Psoas muscle (tissue), 8 donors: Measurements from ENCODE around the gene SCAPER. TPM values are rescaled to one million over a fixed set of nuclear protein-coding genes. Genes with fewer than 3 reads are reported as not detected.
"Not testable (repeated sequence)": the region's sequence is repeated elsewhere in the genome, so short reads cannot be mapped to it uniquely, and the experiment has no call there.

Source experiments
- ATAC-seq, 4 donors: fragments of 200-7000 bp; cut with Tn5 transposase; one replicate each; pipeline ENCODE4 v1.9.1; 2020; ENCODE audit warnings: moderate library complexity in 3 of 4, mild to moderate bottlenecking in 2 of 4
- DNase-seq, 2 donors: peaks; one replicate each; pipeline ENCODE4 v3.0.0-alpha.2; 2020
- H3K27ac ChIP-seq: fragments of 200-600 bp; one replicate; pipeline ENCODE4 v1.8.0; 2022
- H3K27me3 ChIP-seq, 3 donors: fragments of 200-600 bp in 1 of 3; one replicate each; pipeline versions ENCODE4 v1.6.1 to v1.8.0; 2013 to 2022; ENCODE audit warnings: low read length in 2 of 3, mild to moderate bottlenecking in 2 of 3, moderate library complexity in 1 of 3; ENCODE audit not compliant: insufficient read depth in 3 of 3
- H3K36me3 ChIP-seq, 2 donors: fragments of 200-600 bp in 1 of 2; one replicate each; pipeline versions ENCODE4 v1.6.1 to v1.8.0; 2013 to 2022; ENCODE audit warnings: low read depth in 1 of 2, mild to moderate bottlenecking in 1 of 2, moderate library complexity in 1 of 2; ENCODE audit not compliant: insufficient read depth in 1 of 2
- H3K4me1 ChIP-seq: fragments of 200-600 bp; one replicate; pipeline ENCODE4 v1.8.0; 2022
- H3K4me3 ChIP-seq: fragments of 200-600 bp; one replicate; pipeline ENCODE4 v1.8.0; 2022; ENCODE audit warnings: mild to moderate bottlenecking
- H3K9me3 ChIP-seq: fragments of 200-600 bp; one replicate; pipeline ENCODE4 v1.8.0; 2022
- WGBS, 3 donors: extraction: QIAGEN DNeasy Blood & Tissue Kit; methylation state at CpG; one replicate each; pipeline versions ENCODE4 v1.1.6 to v1.1.7; 2013; 5-methylcytosine and 5-hydroxymethylcytosine counted together
- intact Hi-C, 2 donors: fragments of 100-400 bp; cut with DNase I; formaldehyde crosslinking; loops; one replicate each; pipeline versions ENCODE4 v1.11.0 to v1.14.2; 2022
- polyA plus RNA-seq, 3 donors: library from polyadenylated mRNA; stranded (reverse); fragments of 200-250 nt; gene quantifications; one replicate each; pipeline ENCODE4 v1.2.3, GENCODE V29; 2013
- total RNA-seq, 4 donors: library from RNA; stranded (reverse); fragmentation: NEBNext Ultra II Directional in 2 of 4; extraction: Animal tissue kit (Norgen Biotek cat#: 25700) in 2 of 4; gene quantifications; one replicate each; pipeline versions ENCODE4 v1.2.1 to v1.2.4, GENCODE V29; 2021 to 2023
- TF ChIP-seq, protein P1 (sequence below): fragments of 200-600 bp; IDR thresholded peaks from one replicate; pipeline ENCODE4 v1.8.0; 2022; ENCODE audit warnings: antibody characterized with exemption
- donor health status: healthy with polysubstance abuse.
- donor health status: DM: no; HTN: no; CAD: no; lungs with moderate emphysema.
- donor health status: Bipolar disorder and iron deficiency.
- donor health status: healthy.
- donor health status: DM: yes; HTN: yes; CAD: no.
- donor health status: DM: no; HTN: no; CAD: no.
- donor health status: DM: no; HTN: no; CAD: no.
- donor health status: DM: yes; HTN: yes; CAD: no.

SCAPER gene
- total and polyA plus RNA-seq, 7 donors = 4.1 to 28.7 (median 20.0) TPM

DNA sequence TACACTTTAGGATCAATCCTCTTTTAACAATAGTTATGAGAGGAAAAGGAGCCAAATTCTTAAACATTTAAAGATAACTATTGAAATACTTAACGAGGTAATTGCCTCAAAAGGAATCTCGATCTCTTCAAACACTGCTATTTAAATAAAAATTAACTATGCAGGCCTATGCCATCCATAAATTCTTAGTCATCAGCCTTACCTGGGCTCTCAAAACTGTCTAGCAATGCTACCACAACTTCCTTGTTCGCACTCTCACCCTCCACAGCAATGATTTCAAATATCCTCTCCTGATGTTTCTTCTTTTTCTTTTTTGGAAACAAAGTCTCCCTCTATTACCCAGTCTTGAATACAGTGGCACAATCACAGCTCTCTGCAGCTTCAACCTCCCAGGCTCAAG is 606.2 kb downstream of the SCAPER start:
- Histone ChIP-seq H3K36me3 (no peaks in the 10 kb centered on the region), H3K4me3 (no peak overlapping the region), H3K4me1 (peaks cover 16% of the 10 kb centered on the region), H3K27me3 (no peaks in the 10 kb centered on the region), H3K27ac (no peak overlapping the region), H3K9me3 (no peaks in the 10 kb centered on the region)
- TF ChIP-seq, protein P1, sequence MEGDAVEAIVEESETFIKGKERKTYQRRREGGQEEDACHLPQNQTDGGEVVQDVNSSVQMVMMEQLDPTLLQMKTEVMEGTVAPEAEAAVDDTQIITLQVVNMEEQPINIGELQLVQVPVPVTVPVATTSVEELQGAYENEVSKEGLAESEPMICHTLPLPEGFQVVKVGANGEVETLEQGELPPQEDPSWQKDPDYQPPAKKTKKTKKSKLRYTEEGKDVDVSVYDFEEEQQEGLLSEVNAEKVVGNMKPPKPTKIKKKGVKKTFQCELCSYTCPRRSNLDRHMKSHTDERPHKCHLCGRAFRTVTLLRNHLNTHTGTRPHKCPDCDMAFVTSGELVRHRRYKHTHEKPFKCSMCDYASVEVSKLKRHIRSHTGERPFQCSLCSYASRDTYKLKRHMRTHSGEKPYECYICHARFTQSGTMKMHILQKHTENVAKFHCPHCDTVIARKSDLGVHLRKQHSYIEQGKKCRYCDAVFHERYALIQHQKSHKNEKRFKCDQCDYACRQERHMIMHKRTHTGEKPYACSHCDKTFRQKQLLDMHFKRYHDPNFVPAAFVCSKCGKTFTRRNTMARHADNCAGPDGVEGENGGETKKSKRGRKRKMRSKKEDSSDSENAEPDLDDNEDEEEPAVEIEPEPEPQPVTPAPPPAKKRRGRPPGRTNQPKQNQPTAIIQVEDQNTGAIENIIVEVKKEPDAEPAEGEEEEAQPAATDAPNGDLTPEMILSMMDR = no peak
- DNase-seq (no peak), ATAC-seq (no peak)
- intact Hi-C loops = no loop called here
- WGBS, 3 donors = 87 to 91% (median 87%) methylated on average over 3 of the region's 3 CpGs

DNA sequence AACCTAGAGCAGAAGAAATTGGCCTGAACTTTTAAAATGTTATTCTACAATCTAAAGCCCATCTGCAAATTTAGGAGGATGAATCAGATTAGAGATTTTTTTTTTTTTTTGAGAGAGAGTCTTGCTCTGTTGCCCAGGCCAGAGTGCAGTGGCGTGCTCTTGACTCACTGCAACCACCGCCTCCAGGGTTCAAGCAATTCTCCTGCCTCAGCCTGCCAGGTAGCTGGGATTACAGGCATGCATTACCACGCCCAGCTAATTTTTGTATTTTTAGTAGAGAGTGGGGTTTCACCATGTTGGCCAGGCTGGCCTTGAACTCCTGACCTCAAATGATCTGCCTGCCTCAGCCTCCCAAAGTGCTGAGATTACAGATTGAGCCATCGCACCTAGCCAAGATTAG is 607.2 kb downstream of the SCAPER start:
- DNase-seq = not testable (repeated sequence)

More for the DNA sequence above, 607.2 kb downstream of the SCAPER start:
- H3K27me3 ChIP-seq, H3K9me3 ChIP-seq, ATAC-seq, H3K4me3 ChIP-seq, intact Hi-C loops, H3K36me3 ChIP-seq, H3K27ac ChIP-seq: not testable (repeated sequence)
- 96 to 97% (median 97%) methylated on average over 4 of the region's 4 CpGs for WGBS, 3 donors
- peaks cover 25% of the 10 kb centered on the region for H3K4me1 ChIP-seq

Other genes starting within 250 kb of the SCAPER start
- gene RCN2, start 26.4 kb upstream of the SCAPER start, total RNA-seq = 10 to 100 TPM; 16.6 to 28.8 (median 24.7) TPM
- gene RCN2, start 26.4 kb upstream of the SCAPER start, polyA plus RNA-seq = 10 to 100 TPM; 19.0 to 30.1 (median 22.2) TPM
- 1 to 10 TPM in 3 of 4 donors, under 1 TPM in 1; 0.97 to 2.2 (median 2.0) TPM for gene PSTPIP1, start 89.8 kb upstream of the SCAPER start, total RNA-seq
- 1 to 10 TPM; 1.0 to 1.3 (median 1.2) TPM for gene PSTPIP1, start 89.8 kb upstream of the SCAPER start, polyA plus RNA-seq
- 100 to 1,000 TPM; 179 to 215 (median 207) TPM for gene TSPAN3, start 165.8 kb upstream of the SCAPER start, total RNA-seq
- 100 to 1,000 TPM; 146 to 330 (median 210) TPM for gene TSPAN3, start 165.8 kb upstream of the SCAPER start, polyA plus RNA-seq